GM21381 (cell line): ENCODE results near the gene ZNF778.
A peak's percentile ranks its signal among the peaks of the same experiment; 100 is the strongest.

Experiments
- ATAC-seq: cut with Tn5 transposase; IDR thresholded peaks from one replicate; pipeline ENCODE4 v1.9.1; 2021; ENCODE audit warnings: mild to moderate bottlenecking, moderate library complexity; ENCODE audit not compliant: unreplicated experiment

ZNF778 gene

GRCh38 chr16:89217388-89218191 lies at the start of gene ZNF778:
TSS of gene ZNF778 (plus strand) at chr16:89217703. CDS start at chr16:89221128, 3,425 bp downstream.
- ATAC-seq, result peak; percentile 91

DNA sequence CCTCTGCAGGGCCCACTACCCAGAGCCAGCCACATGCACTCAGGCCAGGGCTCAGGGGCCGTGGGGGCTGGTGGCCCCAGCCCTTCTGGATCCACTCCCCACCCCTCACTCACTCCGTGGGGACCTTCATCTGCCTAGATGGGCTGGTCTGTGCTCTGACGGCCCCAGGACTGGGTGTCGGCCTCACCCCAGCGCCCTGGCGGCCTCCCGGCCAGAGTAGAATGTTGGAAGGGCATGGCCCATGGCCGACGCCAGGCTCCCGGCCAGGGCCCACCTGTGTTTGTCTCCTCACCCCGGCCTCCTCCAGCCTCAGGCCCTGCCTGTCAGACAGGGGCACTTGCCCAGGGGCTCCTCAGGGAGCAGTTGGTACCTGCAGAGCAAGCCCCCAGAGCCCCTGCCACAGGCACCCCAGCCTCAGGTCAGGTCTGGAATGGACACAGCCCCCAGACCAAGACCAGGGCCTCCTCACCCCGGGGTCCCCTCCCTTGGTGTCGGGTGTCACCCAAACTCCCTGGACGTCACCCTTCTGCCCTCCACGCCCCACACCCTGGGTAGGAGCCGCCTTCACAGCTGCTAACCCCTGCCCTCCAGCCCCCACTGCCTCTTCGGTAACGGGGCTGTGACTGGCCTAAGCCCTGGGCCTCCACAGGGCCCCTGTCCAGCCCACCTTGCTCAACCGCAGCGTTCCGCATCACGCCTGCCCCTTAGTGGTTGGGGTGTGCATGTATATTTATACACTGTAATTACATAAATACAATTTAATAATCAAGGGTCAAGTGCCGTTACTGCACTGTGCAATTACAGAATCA lies 48.9 kb upstream of the ZNF778 start:
- no peak for ATAC-seq

- no peak for ATAC-seq
Observed at GRCh38 chr16:89169778-89170177, 47.7 kb upstream of the ZNF778 start.

DNA sequence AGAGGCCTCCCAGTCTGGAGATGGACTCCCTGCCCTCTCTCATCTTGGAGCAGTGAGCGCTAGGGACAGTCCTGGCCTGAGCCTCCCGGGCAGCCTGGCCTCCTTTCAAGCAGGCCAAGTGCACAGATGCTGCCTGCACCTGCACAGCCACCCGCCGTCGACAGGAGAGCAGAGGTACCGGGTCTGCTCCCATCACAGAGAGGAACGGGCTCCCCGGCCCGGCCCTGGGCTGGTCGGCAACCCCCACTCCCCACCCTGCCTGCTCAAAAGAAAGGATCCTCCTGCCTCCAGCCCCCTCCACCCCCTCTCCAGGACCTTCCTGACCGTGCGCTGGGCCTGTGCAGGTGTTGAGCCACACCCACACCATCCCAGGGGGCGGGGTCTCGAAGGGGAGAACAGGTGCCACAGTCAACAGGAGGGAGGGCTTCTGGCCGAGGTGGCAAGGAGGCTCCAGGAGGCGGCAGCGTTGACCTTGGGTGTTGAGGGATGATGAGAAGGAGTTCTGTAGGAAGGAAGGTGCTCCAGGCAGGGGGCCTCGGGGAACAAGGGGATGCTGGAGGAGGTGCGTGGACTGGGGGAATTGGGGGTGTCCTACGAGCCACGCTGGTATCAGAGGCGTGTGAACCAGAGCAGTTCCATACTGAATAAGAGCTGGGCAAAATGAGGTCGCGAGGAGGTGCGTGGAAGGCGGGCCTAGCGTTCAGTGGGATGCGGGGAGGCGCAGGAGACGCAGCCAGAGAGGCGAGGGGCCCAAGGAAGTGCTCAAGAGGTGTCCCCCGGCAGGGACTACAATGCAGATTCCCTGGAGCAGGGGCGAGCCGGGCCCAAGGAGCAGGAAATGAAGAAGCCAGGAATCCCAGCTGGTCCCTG lies 46.9 kb upstream of the ZNF778 start:
- no peak for ATAC-seq

DNA sequence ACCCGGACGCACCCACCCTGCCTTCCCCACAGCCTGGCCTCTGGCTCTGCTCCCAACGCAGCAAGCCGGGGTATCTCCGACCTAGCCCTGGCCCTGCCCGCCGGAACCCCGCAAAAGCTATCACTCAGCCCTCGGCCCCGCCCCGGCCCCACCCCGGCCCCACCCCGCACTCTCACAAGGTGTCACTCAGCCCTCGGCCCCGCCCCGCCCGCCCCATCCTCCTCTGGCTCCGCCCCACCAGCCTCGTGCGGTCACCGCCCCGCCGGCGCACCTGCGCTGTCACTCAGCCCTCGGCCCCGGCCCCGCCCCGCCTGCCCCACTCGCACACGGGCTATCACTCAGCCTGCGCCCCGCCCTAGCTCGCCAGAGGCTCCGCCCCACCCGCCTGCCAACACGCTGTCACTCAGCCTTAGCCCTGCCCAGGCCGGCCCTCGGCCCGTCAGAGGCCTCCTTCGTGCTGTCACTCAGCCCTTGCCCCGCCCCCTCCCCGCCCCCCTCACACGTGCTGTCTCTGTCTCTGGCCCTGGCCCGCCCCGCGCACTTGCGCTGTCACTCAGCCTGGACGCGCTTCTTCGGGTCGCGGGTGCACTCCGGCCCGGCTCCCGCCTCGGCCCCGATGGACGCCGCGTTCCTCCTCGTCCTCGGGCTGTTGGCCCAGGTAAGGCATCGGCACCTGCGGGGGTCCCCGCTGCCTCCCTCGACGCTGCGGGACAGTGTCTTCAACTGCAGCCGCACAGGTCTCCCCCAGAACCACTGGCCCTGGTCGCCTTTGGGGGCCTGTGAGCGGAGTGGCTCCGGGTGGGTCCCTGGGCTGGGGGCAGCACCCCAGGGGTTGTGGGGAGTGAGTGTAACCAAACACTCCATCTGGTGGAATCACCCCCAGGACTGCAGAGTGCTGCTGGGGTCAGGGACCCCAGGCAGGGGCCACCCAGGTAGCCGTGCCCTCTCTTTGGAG lies 46.0 kb upstream of the ZNF778 start, which contains the start of gene CDH15:
CDH15 (plus strand) TSS at position 533 of the 955 bp plus-strand sequence; CDS start at position 617, 84 bp downstream.
- ATAC-seq, result peak; percentile 85

GRCh38 chr16:89172171-89172527 lies 45.4 kb upstream of the ZNF778 start:
- no peak for ATAC-seq

DNA sequence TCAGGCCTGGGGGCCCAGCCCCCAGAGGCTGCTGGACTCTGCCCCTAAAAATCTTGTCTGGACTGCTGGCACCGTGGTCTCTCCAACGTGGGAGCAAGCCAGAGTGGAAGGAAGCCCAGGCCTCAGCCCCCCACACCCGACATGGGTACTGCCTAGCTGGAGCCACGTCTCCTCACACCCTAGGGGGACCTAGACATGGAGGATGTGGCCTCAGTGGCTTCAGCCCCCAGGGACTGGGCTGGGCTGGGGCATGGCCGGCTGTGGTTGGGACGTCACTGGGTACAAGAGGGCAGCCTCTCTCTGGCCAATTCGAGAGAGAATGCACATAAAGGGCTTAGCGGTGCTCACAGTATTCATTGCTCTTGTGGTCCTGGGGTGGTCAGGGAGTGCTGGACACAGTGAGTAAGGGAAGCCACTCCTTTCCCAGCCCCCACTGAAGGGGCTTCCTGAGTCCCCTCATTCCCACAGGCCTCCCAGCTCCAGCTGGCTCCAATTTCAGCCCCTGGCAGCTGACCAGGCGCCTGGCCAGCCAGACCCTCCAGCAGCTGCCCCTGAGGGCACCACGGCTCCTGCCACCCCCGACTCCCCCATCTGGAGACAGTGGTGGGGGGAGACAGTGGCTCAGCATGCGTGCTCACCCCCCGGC lies 44.9 kb upstream of the ZNF778 start:
- ATAC-seq, result no peak

DNA sequence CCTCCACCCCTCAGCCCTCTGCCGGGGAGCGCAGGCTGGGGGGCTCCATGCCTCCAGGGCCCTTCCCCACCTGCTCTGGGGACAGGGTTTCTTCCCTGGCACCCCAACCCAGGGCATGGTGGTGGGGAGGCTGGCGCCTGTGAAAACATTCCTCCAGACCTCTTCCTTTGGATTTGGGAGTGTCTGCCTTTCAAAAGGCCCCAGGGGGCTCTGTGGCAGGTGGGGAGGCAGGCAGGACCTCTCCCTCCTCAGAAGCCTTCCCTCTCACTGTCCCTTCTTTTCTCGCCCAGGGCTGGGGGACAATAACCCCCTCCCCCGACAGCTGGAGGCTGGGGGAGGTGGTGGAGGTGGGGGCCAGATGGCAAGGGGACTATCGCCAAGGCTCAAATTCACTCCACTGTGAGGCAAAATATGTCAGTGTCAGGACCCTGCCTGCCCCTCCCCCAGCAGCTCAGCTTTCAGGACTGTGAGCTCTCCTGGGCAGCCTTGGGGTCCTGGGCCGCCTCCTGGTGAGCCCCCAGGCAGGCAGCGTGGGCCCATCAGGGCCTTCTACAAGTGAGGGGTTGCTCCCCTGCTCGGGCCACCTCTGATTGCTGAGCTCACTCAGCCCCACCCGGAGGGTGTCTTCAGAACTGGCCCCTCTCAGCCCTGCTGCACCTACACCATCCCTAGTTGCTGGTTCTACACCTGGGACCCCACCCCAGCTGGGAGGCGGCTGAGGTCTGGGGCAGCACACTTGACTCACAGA lies 44.2 kb upstream of the ZNF778 start:
- ATAC-seq, result no peak

DNA sequence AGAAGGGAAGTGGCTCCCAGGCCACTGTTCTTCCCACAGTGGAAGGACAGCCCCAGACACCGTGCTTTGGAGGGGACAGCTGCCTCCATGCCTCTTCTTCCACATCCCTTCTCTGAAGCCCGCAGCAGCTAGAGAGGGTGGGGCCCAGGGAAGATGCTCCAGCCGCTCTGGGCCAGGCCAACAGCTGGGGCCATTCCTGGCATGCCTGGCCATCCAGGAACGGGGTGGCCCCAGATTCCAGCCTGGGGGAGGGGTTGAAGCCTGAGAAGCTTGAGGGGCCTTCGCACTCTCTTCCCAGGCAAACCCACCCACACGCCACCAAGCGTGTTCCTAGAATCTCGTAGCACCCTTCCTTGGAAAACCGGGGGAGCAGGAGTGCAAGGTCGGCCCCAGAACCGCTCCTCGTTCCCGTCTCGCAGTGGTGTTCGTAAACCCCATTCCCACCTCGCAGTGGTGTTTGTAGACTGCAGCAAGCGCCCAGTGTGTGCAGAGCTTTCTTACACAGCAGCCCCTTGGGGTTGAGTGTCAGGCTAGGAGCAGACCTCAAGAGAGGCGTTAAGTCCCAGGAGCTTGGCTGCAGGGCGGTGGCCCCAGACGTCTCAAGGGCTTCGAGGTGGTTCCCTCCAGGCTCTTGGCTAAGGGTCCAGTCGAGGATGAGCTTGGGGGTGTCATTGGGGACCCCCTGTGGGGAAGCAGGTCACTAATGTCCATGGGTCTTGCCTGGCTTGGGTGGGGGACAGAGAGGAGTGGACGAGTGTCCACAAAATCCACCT lies 43.3 kb upstream of the ZNF778 start:
- ATAC-seq, result no peak

- ATAC-seq, result no peak
Observed at GRCh38 chr16:89174877-89175276, 42.6 kb upstream of the ZNF778 start.

- no peak for ATAC-seq
Observed at GRCh38 chr16:89175280-89176146, 42.0 kb upstream of the ZNF778 start.

- no peak for ATAC-seq
Observed at GRCh38 chr16:89176147-89176690, 41.3 kb upstream of the ZNF778 start.

- ATAC-seq, result no peak
Observed at GRCh38 chr16:89176717-89177116, 40.8 kb upstream of the ZNF778 start.

- ATAC-seq, result no peak
Observed at GRCh38 chr16:89177501-89177900, 40.0 kb upstream of the ZNF778 start.

- ATAC-seq, result no peak
Observed at GRCh38 chr16:89178453-89179147, 38.9 kb upstream of the ZNF778 start.

- no peak for ATAC-seq
Observed at GRCh38 chr16:89179148-89179484, 38.4 kb upstream of the ZNF778 start.
